GM19099 (cell line): ENCODE results near the gene GNAS.

ENCODE experiments used
- POLR2A ChIP-seq: IDR thresholded peaks from 3 replicates; pipeline ENCODE4 v1.6.1; 2011; ENCODE audit warnings: low read depth; ENCODE audit not compliant: insufficient read length; ENCODE audit errors: extremely low read depth

The GNAS gene

DNA sequence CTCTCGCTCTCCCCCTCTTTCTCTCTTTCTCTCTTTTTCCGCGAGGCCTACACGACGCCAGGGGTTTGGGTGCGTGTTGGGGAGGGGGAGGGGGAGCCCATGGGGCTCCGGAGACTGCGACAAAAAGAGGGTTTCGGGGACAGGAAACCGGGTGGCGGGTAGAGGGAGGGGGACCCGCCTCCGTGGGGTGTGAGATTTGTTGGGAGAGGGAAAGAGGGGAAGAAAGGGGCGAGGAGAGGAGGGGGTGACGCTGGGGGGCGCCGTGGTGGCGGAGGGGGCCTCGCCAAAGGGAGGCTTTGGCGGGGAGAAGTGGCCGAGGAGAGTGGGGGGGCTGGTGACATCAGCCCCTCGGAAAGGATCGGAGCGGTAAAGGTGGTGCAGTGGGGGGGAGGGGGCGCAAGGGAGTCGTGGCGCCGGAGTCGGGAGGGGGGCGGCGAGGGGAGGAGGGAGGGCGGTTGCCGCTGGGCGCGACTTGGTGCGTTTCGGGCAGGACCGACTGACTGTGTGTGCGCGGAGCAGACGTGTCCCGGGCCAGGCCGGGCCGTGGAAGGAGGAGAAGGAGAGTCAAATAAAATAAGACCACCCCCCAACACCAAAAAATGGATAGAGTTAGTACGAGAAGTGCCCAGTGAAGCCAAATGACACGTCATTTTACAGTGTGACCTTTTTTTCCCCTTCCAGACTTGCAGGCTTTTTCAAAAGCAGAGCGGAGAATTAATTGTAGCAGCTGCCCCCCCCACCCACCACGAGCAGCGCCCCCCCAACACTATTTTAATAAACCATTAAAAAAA lies 39.8 kb downstream of the GNAS start:
- peak; percentile 61 for TF ChIP-seq POLR2A

DNA sequence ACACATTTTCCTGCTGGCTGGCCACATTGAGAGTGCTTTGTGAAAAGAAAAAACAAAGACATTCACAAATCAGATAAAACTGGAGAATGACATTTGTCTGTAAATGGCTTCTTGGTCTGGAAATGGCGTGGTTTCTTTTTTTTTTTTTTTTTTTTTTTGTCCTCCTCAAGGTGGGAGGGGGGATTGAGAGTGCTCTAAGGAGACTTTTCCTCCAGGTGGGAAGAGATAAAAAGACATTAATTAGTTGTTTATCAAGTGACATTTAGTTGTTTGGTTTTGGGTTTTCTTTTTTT lies 40.4 kb downstream of the GNAS start:
- TF ChIP-seq POLR2A, result no peak

DNA sequence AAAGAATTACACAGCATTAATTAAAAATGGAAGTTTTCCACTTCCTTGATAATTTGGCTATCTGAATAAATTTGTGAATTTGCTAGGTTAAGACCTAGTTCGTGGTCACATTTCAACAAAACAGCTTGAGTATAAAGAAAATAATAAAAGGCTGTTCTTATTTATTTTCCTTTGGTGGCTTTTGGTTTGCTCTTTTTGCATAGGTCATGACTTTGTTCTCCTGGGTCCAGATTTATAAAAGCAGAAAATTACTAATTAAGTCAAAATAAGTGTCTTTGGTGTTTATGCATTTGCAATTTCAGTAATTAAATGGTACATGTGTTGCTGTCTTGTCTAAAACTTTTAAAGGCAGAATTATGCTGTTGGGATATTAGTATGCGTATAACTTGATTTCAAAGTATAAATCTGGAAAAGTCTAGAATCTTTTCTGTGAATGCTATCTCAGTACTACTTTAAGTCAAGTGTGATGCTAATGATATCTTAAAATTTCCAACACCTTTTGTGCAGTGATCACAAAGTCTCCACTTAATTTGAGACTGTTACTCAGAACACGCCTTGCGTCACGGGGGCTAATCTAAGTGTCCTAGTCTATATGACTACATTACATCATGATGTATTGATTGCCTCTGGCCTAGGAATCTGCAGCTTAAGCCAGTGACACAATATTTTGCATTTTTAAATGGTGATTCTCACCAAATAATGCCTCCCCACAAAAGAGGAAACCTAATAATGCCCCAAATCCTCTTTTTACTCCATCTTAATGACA lies 41.0 kb downstream of the GNAS start:
- peak; percentile 14 for TF ChIP-seq POLR2A

DNA sequence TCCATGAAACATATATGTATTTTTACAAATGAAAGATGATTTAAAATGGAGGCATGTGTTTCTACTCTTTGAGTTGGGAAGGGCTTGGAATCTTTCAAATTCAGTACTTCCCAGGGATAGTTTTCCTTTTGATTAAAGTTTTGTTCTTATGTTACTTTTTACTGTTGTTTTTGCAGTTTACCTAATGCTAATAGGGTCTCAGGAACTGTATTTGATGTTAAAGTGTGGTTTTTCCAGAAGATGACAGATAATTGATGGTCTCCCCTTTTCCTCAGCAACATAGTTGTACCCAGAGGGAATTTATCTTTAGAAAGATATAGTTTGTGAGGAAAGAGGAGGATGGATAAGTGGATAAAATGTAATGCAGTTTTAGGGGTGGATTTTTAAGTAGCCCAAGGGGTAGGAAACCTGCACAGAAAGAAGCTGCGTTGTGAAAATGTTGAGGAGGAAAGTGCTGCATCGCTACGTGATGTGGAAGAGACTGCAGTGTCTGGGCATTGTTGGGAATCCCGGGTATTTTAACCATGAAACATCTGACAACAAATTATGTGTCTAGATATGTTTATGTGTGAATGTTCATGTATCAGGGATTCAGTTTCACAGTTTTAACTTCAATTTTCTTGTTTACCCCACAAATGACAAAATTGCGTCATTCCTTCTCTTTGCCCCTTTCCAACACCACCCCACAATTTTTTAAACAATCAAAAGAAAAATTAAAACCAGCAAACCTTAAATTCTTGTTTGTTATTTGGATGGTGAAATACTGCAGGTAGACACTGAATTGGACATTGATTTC lies 42.3 kb downstream of the GNAS start:
- TF ChIP-seq POLR2A, result no peak

- TF ChIP-seq POLR2A, result no peak
Observed at GRCh38 chr20:58895448-58896180, 43.1 kb downstream of the GNAS start.

- no peak for TF ChIP-seq POLR2A
Observed at GRCh38 chr20:58896820-58897219, 44.3 kb downstream of the GNAS start.

DNA sequence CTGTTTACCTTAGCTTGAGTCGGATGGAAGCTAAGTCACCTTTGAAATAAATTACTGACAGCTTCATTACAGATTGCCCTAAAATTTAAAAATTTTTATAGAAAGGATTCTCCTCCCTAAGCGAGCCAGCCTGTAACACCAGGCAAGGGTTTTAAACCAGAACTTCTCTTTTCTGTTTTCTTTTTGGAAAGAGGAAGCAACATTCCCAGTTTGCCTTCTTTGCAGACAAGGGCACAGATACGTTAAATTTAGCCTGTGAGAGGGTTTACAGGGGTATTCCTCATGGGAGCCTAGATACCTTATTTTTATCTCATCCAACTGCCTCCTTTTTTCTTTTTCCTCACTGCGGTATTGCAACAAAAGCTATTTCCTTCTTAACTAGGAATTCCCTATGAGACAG lies 45.0 kb downstream of the GNAS start:
- no peak for TF ChIP-seq POLR2A

DNA sequence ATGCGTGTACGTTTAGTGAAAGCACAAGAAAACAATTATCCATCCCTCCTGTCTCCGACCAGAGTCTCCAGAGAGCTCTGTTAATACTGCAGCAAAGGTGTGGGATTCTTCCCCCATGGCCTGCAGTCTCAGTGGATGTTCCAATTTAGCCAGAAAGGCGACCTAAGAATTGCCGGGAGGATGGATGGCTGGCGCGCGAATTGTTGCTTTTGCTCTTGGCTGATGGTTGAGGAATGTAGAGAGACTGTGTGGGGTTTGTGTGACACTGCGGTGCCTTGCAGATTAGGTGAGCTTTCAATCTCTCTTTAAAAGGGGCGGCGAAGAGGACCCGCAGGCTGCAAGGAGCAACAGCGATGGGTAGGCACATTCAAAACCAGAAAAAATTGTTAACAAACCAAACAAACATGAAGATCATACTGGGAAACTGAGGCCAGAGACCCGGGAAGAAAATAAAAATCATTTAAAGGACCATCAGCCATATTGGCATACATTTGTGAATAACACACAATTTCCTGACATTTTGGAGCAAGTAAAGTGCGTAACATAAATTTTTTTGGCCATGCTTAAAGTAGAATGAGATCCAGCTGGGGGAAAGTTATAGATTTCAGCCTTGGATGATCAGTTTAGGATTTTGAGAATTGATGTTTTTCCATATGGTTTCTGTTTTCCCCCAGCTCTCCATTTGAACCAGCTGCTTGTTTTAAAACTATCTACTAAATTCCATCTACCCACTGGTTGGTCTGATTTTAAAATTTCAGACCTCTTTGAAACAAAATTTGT lies 46.3 kb downstream of the GNAS start:
- no peak for TF ChIP-seq POLR2A

GRCh38 chr20:58899512-58899911 lies 47.0 kb downstream of the GNAS start:
- no peak for TF ChIP-seq POLR2A

GRCh38 chr20:58900397-58900796 lies 47.9 kb downstream of the GNAS start:
- no peak for TF ChIP-seq POLR2A

DNA sequence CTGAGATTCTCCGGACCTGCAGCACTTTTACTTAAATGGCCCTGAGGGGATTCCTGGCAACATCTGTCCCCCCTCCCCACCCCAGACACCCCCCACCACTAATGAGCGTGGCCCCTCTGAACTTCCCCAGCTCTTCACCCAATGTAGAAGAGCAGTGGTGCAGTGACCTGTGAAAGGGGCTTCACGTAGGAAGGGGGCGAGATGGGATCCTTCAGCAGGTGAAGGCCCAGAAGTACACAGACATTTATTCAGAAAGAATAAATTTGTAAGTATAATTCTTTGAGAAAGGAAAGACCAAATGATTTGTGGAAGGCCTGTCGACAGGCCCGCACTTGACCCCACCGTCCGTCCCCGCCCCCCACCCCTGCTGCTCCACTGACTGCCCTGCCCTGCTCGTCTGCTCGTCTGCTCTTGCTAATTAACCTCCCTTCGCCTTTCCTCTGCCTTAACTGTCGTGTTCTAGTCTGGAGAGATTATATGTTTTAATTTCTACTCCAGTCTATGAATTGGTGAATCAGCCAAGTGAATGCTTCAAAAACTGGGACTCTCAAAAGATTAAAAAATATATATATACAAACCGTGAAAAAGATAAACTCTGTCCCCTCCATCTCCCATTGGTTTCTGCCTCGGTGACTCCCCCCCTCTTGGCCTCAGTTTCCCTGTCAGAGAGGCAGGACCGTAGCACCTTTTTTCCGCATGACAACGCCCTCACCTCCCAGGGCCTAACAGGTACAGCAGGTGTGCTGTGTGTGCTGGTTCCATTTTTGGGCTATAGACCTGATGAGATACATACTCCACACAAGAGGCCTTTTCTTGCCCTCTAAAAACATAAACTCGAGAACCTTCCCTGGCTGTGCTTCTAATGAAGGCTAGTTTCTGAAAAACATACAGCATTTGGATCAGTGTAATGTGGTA lies 49.2 kb downstream of the GNAS start:
- TF ChIP-seq POLR2A, result peak; percentile 14

DNA sequence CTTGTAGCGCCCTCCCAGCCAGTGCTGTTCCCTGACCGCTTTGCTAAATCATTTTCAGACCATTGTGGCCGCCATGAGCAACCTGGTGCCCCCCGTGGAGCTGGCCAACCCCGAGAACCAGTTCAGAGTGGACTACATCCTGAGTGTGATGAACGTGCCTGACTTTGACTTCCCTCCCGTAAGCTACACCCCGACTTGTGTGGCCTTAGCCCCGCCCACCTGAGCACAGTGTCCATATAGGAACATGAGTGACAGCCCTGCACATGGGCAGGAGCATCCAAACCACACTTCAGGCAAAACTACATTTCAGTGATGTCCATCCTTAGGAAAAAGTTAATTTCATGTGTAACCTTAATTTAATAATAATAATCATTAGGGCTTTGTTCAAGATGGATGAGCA lies 51.1 kb downstream of the GNAS start:
- TF ChIP-seq POLR2A, result no peak

GRCh38 chr20:58905236-58905635 lies 52.7 kb downstream of the GNAS start:
- TF ChIP-seq POLR2A, result no peak
